Neuronal stem cell (in vitro differentiated cells): Measurements from ENCODE around the gene CCDC175.

Experiments
- DNase-seq: peaks from one replicate; pipeline ENCODE4 v3.0.0-alpha.2; 2013; ENCODE audit warnings: low spot score
- H2AFZ ChIP-seq: one replicate; pipeline ENCODE4 v1.6.1; 2013; ENCODE audit warnings: mild to moderate bottlenecking, low read length, inconsistent platforms
- H2AK5ac ChIP-seq: 2 replicates; pipeline ENCODE4 v1.6.1; 2013; ENCODE audit warnings: low read depth, mild to moderate bottlenecking, inconsistent platforms, low read length, moderate library complexity, mixed read lengths
- H2BK120ac ChIP-seq: 2 replicates; pipeline ENCODE4 v1.6.1; 2013; ENCODE audit warnings: low read depth, mild to moderate bottlenecking, inconsistent platforms, low read length, moderate library complexity, mixed read lengths
- H2BK12ac ChIP-seq: one replicate; pipeline ENCODE4 v1.6.1; 2013; ENCODE audit warnings: low read length, inconsistent platforms
- H2BK15ac ChIP-seq: 2 replicates; pipeline ENCODE4 v1.6.1; 2013; ENCODE audit warnings: mild to moderate bottlenecking, low read length, inconsistent platforms, mixed read lengths
- H2BK5ac ChIP-seq: one replicate; pipeline ENCODE4 v1.6.1; 2013; ENCODE audit warnings: inconsistent platforms, mild to moderate bottlenecking, low read length, moderate library complexity
- H3K14ac ChIP-seq: one replicate; pipeline ENCODE4 v1.6.1; 2013; ENCODE audit warnings: low read length, inconsistent platforms
- H3K18ac ChIP-seq: 2 replicates; pipeline ENCODE4 v1.6.1; 2013; ENCODE audit warnings: low read length, inconsistent platforms
- H3K23ac ChIP-seq: 2 replicates; pipeline ENCODE4 v1.6.1; 2013; ENCODE audit warnings: low read depth, mild to moderate bottlenecking, mixed read lengths, low read length, inconsistent platforms; ENCODE audit not compliant: poor library complexity
- H3K27ac ChIP-seq: replicated peaks from 3 replicates; pipeline ENCODE4 v1.5.1; 2013; ENCODE audit warnings: low read length, inconsistent platforms
- H3K27me3 ChIP-seq, 3 experiments: 2 replicates each; pipeline ENCODE4 v1.6.1; 2013; ENCODE audit warnings: low read length in 3 of 3, mild to moderate bottlenecking in 2 of 3, inconsistent platforms in 1 of 3, low read depth in 1 of 3, mixed read lengths in 1 of 3, moderate library complexity in 1 of 3; ENCODE audit not compliant: control insufficient read depth in 3 of 3, insufficient read depth in 3 of 3
- H3K36me3 ChIP-seq, 2 donors: replicated peaks in 1 of 2; 2 replicates each; pipeline ENCODE4 v1.6.1; 2013; ENCODE audit warnings: low read length in 2 of 2; ENCODE audit not compliant: control insufficient read depth in 2 of 2, insufficient read depth in 2 of 2
- H3K4ac ChIP-seq: 2 replicates; pipeline ENCODE4 v1.6.1; 2013; ENCODE audit warnings: inconsistent platforms, mild to moderate bottlenecking, low read length, moderate library complexity
- H3K4me1 ChIP-seq, 2 donors: 1 replicate in 1 of 2; 2 replicates in 1 of 2; pipeline ENCODE4 v1.6.1; 2013; ENCODE audit warnings: low read length in 2 of 2, low read depth in 1 of 2; ENCODE audit not compliant: control insufficient read depth in 2 of 2, insufficient read depth in 1 of 2
- H3K4me2 ChIP-seq: one replicate; pipeline ENCODE4 v1.6.1; 2013; ENCODE audit warnings: mild to moderate bottlenecking, low read length, inconsistent platforms; ENCODE audit not compliant: insufficient read depth, poor library complexity, severe bottlenecking
- H3K4me3 ChIP-seq, 2 donors: 2 replicates each; pipeline ENCODE4 v1.5.1; 2013; ENCODE audit warnings: low read length in 2 of 2, mild to moderate bottlenecking in 2 of 2, inconsistent platforms in 1 of 2, moderate library complexity in 1 of 2
- H3K79me1 ChIP-seq: one replicate; pipeline ENCODE4 v1.6.1; 2013; ENCODE audit warnings: low read depth, mild to moderate bottlenecking, inconsistent platforms, low read length, moderate library complexity
- H3K9ac ChIP-seq: one replicate; pipeline ENCODE4 v1.6.1; 2013; ENCODE audit warnings: mild to moderate bottlenecking, low read depth, low read length, inconsistent platforms; ENCODE audit not compliant: poor library complexity
- H3K9me3 ChIP-seq, 2 donors: replicated peaks in 1 of 2; 2 replicates each; pipeline versions ENCODE3 to v1.6.1; 2013; ENCODE audit warnings: low read length in 2 of 2, mild to moderate bottlenecking in 2 of 2, inconsistent platforms in 1 of 2, low read depth in 1 of 2, mixed read lengths in 1 of 2, moderate library complexity in 1 of 2; ENCODE audit not compliant: control insufficient read depth in 2 of 2, insufficient read depth in 1 of 2
- H4K8ac ChIP-seq: one replicate; pipeline ENCODE4 v1.6.1; 2013; ENCODE audit warnings: low read depth, mild to moderate bottlenecking, inconsistent platforms, low read length, moderate library complexity
- H4K91ac ChIP-seq: one replicate; pipeline ENCODE4 v1.6.1; 2013; ENCODE audit warnings: low read length, low read depth, mild to moderate bottlenecking, inconsistent platforms; ENCODE audit not compliant: poor library complexity
- WGBS, 2 donors: extraction: QIAGEN DNeasy Blood & Tissue Kit; methylation state at CpG; one replicate each; pipeline ENCODE4 v1.1.7; 2013; ENCODE audit warnings: missing lambda C conversion rate in 2 of 2, mixed read lengths in 1 of 2; ENCODE audit not compliant: insufficient read length in 2 of 2, insufficient replicate concordance in 1 of 2; ENCODE audit errors: extremely low coverage in 2 of 2; 5-methylcytosine and 5-hydroxymethylcytosine counted together

Gene CCDC175

GRCh38 chr14:59475709-59476108, 100.9 kb downstream of the CCDC175 start:
- no peaks in the 10 kb centered on the region for H3K79me1 ChIP-seq
- no peak overlapping the region for H3K4me2 ChIP-seq
- H3K18ac ChIP-seq = no peak overlapping the region
- no peak overlapping the region for H2AK5ac ChIP-seq
- no peaks in the 10 kb centered on the region for H3K9me3 ChIP-seq
- no peak overlapping the region for H3K27ac ChIP-seq
- no peak overlapping the region for H3K14ac ChIP-seq
- H3K36me3 ChIP-seq = peaks cover 15 to 86% of the 10 kb centered on the region in 2 donors
- H2BK120ac ChIP-seq = no peak overlapping the region
- H2AFZ ChIP-seq = no peak overlapping the region
- H3K4me3 ChIP-seq = no peak overlapping the region
- no peak overlapping the region for H3K4ac ChIP-seq
- H3K9ac ChIP-seq = no peak overlapping the region
- no peak overlapping the region for H2BK15ac ChIP-seq
- WGBS, 2 donors = no CpG with 5 or more reads among the region's 1 CpG
- H3K27me3 ChIP-seq = no peaks in the 10 kb centered on the region
- no peak overlapping the region for H4K8ac ChIP-seq
- no peaks in the 10 kb centered on the region for H3K4me1 ChIP-seq
- H3K23ac ChIP-seq = no peak overlapping the region
- no peak overlapping the region for H2BK5ac ChIP-seq
- DNase-seq = no peak
- H4K91ac ChIP-seq = no peak overlapping the region
- no peak overlapping the region for H2BK12ac ChIP-seq

DNA sequence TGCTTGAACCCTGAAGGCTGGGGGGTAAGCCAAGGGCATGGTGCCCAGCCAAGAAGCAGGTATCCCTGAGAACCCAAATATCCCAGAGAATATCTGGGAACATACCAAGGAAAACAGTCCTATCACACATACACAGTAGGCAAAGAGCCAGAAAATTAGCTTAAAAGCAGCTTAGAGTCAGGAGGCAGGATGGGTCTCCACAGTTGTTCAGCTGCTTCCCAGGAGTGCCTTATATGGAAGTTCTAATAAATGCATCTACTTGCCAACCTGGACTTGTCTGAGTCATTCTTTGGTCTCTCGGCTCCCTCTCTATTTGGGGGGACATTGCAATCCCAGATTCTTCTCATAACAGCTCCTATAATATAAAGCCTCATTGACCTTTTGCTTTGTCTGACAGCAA, 102.4 kb downstream of the CCDC175 start:
- no peak overlapping the region for H2AK5ac ChIP-seq
- no peak overlapping the region for H2AFZ ChIP-seq
- H2BK5ac ChIP-seq = no peak overlapping the region
- no peaks in the 10 kb centered on the region for H3K27me3 ChIP-seq
- no peak overlapping the region for H3K4ac ChIP-seq
- H3K79me1 ChIP-seq = no peaks in the 10 kb centered on the region
- no peak for DNase-seq
- no peak overlapping the region for H2BK15ac ChIP-seq
- no peak overlapping the region for H2BK12ac ChIP-seq
- H3K18ac ChIP-seq = no peak overlapping the region
- H3K27ac ChIP-seq = no peak overlapping the region
- H2BK120ac ChIP-seq = no peak overlapping the region
- H4K91ac ChIP-seq = no peak overlapping the region
- H3K23ac ChIP-seq = no peak overlapping the region
- no peak overlapping the region for H4K8ac ChIP-seq
- H3K4me2 ChIP-seq = no peak overlapping the region
- H3K9ac ChIP-seq = no peak overlapping the region
- H3K9me3 ChIP-seq = no peaks in the 10 kb centered on the region
- H3K4me1 ChIP-seq = no peaks in the 10 kb centered on the region
- H3K36me3 ChIP-seq = peaks cover 15 to 93% of the 10 kb centered on the region in 2 donors
- no CpG with 5 or more reads among the region's 1 CpG for WGBS, 2 donors
- H3K4me3 ChIP-seq = no peak overlapping the region
- H3K14ac ChIP-seq = no peak overlapping the region

DNA sequence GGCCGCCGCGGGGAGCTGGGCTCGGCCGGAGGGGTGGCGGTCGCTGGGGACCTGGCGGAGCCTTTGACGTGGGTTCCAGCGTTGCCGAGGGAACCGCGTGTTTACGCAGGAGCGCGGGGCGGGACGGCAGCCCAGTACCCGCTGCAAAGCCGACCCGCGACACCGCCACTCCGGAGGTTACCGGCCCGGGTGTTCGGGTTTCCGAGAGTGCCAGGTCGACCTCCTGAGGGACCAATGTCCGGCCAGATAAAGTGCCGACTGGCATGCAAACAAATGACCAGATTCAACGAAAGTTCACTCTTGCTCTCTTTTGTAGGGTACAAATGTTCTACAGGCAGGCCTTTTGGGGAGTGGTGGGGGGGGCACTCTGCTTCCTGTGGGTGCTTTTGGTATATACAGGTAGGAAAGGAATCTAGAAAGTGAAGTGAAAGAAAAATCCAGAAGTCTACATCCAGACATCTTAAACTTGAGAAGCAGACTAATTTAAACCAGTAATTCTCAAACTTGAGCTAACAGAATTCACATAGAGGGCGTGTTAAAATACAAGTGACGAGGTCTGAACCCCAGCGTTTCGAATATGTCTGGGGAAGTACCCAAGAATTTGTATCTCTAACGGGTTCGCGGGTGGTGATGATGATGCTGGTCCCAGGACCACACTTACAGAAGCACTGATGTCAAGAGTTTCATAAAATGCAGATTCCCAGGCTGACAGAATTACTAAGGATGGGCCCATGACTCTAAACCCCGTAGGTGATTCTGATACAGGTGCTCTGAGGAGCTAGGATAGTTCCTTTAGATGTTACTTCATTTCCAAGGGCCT, 111.1 kb downstream of the CCDC175 start, which contains the start of gene GPR135:
TSS of gene GPR135 (minus strand) at position 65 of the 820 bp plus-strand sequence. CDS start 154 bp downstream, outside the sequence.
- no peaks in the 10 kb centered on the region for H3K79me1 ChIP-seq
- no peak within 1 kb of the TSS for H2AFZ ChIP-seq
- H3K4me1 ChIP-seq = peaks cover 0 to 6% of the 10 kb centered on the region in 2 donors
- H2BK120ac ChIP-seq = no peak within 1 kb of the TSS
- no peak within 1 kb of the TSS for H3K4ac ChIP-seq
- peak within 1 kb of the TSS; percentile 87 for H3K14ac ChIP-seq
- H2AK5ac ChIP-seq = no peak within 1 kb of the TSS
- peak within 1 kb of the TSS; percentile 95 for H3K4me2 ChIP-seq
- peak within 1 kb of the TSS; percentile 82 for H3K23ac ChIP-seq
- H3K9me3 ChIP-seq = no peaks in the 10 kb centered on the region
- H4K91ac ChIP-seq = no peak within 1 kb of the TSS
- H3K18ac ChIP-seq = peak within 1 kb of the TSS; percentile 92
- DNase-seq = no peak
- H3K27me3 ChIP-seq = peaks cover 0 to 14% (median 2%) of the 10 kb centered on the region in 3 experiments
- peak within 1 kb of the TSS in 1 of 2 donors; percentile 85 for H3K4me3 ChIP-seq
- peak within 1 kb of the TSS; percentile 27 for H2BK12ac ChIP-seq
- peak within 1 kb of the TSS; percentile 42 for H2BK15ac ChIP-seq
- WGBS, 2 donors = no CpG with 5 or more reads among the region's 40 CpGs
- H4K8ac ChIP-seq = peak within 1 kb of the TSS; percentile 78
- H2BK5ac ChIP-seq = peak within 1 kb of the TSS; percentile 72
- H3K9ac ChIP-seq = peak within 1 kb of the TSS; percentile 89
- H3K27ac ChIP-seq = no peak within 1 kb of the TSS
- H3K36me3 ChIP-seq = peaks cover 0 to 68% of the 10 kb centered on the region in 2 donors
